Measurements from ENCODE around the gene SOX18.

Gene SOX18

GRCh38 chr20:64048402-64049044 lies 916 bp downstream of the SOX18 start:
- no peak for TF ChIP-seq CTCF (IDR thresholded peaks at IDR 0.05; ENCODE audit: borderline replicate concordance, control extremely low read depth, extremely low read depth, insufficient read depth, missing control alignments)
- in situ Hi-C loops (cut with MboI; ENCODE audit: low sequenced_read_pairs, unreplicated experiment) = no loop called here
- no peak for DNase-seq (ENCODE audit: low spot score)

- no peak for DNase-seq (ENCODE audit: low spot score)
- in situ Hi-C loops (cut with MboI; ENCODE audit: low sequenced_read_pairs, unreplicated experiment) = no loop called here
These were observed 1.5 kb downstream of the SOX18 start for GRCh38 chr20:64047968-64048401.

GRCh38 chr20:64047046-64047389 lies 2.4 kb downstream of the SOX18 start:
- DNase-seq (ENCODE audit: low spot score) = no peak
- no peak for TF ChIP-seq CTCF (IDR thresholded peaks at IDR 0.05; ENCODE audit: borderline replicate concordance, control extremely low read depth, extremely low read depth, insufficient read depth, missing control alignments)
- in situ Hi-C loops (cut with MboI; ENCODE audit: low sequenced_read_pairs, unreplicated experiment) = no loop called here

More at GRCh38 chr20:64047968-64048401, 1.5 kb downstream of the SOX18 start:
- no peak for TF ChIP-seq CTCF (IDR thresholded peaks at IDR 0.05; ENCODE audit: borderline replicate concordance, control extremely low read depth, extremely low read depth, insufficient read depth, missing control alignments)

- in situ Hi-C loops (cut with MboI; ENCODE audit: low sequenced_read_pairs, unreplicated experiment) = no loop called here
- TF ChIP-seq CTCF (IDR thresholded peaks at IDR 0.05; ENCODE audit: borderline replicate concordance, control extremely low read depth, extremely low read depth, insufficient read depth, missing control alignments) = no peak
- no peak for DNase-seq (ENCODE audit: low spot score)
These were observed 4.0 kb downstream of the SOX18 start for GRCh38 chr20:64045346-64046011.

GRCh38 chr20:64044484-64045247 lies 4.8 kb downstream of the SOX18 start:
- in situ Hi-C loops (cut with MboI; ENCODE audit: low sequenced_read_pairs, unreplicated experiment) = no loop called here
- no peak for DNase-seq (ENCODE audit: low spot score)
- no peak for TF ChIP-seq CTCF (IDR thresholded peaks at IDR 0.05; ENCODE audit: borderline replicate concordance, control extremely low read depth, extremely low read depth, insufficient read depth, missing control alignments)

GRCh38 chr20:64043768-64044167 lies 5.7 kb downstream of the SOX18 start:
- in situ Hi-C loops (cut with MboI; ENCODE audit: low sequenced_read_pairs, unreplicated experiment) = no loop called here
- no peak for TF ChIP-seq CTCF (IDR thresholded peaks at IDR 0.05; ENCODE audit: borderline replicate concordance, control extremely low read depth, extremely low read depth, insufficient read depth, missing control alignments)
- DNase-seq (ENCODE audit: low spot score) = no peak
